Pons (tissue), 1 donor: Measurements from ENCODE around the gene IL36A.
A peak's percentile ranks its signal among the peaks of the same experiment; 100 is the strongest.

Source experiments
- DNase-seq: peaks from one replicate; pipeline ENCODE4 v3.0.0-alpha.2; 2016; ENCODE audit warnings: low spot score

Gene IL36A

DNA sequence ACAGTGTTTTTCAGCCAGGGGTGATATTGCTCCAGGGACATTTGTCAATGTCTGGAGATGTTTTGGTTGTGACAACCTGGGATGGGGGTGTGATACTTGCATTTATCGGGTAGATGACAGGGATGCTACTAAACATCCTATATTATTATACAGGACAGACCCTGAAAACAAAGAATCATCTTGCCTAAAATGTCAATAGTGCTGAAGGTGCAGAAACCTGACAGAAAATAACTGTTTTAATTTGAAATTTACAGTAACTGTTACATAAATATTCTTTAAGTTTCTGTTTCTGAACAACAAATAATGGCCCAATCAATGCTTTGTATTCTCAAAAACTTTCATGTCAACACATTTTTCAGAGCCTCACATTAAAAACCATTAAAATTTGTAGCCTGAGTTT lies 2.0 kb downstream of the IL36A start:
- DNase-seq: no peak

DNA sequence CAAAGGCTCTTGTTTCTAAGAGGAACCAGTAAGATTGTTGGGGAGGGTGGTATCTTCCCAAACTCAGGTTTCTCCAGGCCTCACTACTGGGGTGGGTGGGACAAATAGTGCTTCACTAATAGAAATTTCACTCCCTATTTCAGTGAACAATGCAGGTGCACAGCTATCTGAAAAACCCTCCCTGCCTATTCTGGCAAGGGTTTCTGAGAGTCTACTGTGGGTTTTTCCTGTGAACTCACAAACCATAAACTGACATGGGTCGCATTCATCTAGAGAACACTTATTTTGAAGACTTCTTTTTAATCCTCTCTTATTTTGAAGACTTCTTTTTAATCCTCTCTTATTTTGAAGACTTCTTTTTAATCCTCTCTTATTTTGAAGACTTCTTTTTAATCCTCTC lies 4.4 kb downstream of the IL36A start:
- DNase-seq: no peak

DNA sequence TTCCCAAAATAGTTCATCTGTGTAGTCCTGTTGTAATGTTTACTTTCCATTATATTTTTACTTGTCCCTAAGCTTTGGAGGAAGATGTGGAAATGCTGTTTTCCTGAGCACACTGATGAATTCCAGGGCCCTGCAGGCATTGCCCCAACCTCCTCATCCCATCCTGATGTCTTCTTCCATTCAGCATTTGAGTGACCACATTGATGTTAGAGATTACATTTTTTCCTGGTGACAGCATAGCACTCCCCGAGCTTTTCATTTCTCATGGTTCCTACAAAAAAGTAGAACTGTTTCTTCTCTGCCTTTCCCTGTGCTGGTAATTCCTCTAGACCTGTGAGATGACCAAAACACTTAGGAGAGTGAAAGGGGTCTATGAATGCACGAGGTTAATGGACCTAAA lies 4.8 kb downstream of the IL36A start:
- no peak for DNase-seq

DNA sequence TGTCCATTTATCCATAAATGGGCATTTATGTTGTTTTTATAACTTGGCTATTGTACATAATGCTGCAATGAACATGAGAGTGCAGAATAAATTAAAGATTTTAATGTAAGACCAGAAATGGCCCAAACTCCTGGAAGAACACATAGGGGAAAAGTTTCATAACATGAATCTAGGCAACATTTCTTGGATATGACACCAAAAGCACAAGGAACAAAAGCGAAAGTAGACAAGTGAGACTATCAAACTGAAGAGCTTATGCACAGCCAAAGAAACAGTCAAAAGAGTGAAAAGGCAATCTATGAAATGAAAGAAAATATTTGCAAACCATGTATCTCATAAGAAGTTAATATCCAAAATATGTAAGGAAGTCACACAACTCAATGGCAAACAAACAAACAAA lies 5.8 kb downstream of the IL36A start:
- DNase-seq: no peak

DNA sequence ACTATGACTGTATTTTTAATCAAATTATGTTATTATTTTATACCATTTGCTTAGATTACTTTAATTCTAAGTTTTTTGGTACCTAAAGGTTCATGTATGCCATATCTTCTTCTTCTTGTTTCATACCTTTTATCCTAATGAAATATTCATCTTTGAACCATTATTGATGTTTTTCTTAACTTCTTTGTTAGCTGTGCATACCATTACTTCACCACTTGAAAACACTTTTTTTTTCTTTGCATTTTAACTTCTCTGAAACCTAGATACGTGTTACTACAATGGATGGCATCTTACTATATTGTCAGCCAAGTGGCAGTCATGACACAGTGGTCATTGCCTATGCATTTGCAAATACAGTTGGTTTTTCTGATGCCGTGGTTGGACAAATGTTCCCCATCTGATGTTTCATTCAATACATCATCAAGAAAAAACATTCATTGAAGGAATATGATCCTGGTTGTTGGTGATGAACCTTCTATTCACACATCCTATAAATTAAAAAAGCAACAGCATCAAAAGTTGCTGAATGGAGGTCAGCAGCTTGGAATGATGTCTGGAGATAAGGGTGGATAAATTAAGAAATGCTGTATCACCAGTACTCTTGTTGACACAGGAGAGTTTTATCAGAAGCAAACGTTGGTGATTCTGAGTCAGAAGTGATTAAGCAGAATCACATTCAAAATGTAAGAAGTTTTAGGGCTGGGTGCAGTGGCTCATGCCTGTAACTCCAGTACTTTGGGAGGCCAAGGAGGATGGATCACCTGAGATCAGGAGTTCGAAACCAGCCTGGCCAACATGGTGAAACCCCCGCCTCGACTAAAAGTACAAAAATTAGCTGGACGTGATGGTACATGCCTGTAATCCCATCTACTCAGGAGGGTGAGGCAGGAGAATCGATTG lies 7.4 kb downstream of the IL36A start:
- DNase-seq: no peak

DNA sequence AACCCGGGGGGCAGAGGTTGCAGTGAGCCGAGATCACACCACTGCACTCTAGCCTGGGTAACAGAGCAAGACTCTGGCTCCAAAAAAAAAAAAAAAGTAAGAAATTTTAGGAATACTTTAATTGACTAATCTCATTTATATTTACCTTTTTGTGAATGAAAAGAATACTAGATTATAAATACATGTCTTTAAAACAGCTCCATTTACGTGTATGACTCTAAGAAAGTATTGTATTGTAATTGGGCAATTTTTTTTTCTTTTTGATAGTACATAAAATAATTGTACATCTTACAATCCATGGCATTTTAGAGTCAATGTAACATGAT lies 8.0 kb downstream of the IL36A start:
- DNase-seq: no peak

DNA sequence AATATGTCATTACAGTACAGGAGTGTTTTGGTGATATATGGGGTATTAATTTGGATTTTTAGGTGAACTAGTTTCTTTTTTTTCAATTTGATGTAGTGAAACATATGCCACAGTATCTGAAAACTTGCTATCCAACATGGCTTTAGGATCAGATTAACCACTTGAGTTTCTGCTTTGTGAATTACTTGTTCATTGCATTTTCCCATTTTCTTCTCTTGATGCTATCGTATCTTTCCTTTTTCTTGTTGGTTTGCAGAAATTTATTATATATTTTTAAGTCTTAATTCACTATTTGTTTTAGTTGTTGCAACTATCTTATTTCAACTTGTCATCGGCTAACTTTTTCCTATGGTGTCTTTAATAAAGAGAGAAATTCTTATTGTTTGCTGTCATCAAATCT lies 8.8 kb downstream of the IL36A start:
- DNase-seq: no peak

DNA sequence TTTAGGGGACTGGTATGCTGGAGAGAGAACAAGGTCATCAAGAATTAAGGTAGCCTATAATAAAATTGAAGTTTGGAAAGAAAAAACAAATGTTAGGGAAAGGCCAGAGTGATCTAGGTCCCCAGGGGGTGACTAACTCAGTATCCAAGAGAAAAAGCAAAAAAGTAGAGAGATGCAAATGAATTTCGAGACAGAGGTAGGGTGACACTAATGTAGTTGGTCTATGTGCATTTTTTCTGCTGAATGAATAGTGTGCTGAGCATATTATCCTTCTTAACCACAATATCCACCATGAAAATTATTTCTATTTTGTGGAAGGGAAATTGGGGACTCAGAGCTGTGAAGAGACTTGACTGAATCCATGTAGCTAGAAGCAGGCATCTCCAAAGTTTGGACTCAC lies 9.8 kb downstream of the IL36A start:
- no peak for DNase-seq

DNA sequence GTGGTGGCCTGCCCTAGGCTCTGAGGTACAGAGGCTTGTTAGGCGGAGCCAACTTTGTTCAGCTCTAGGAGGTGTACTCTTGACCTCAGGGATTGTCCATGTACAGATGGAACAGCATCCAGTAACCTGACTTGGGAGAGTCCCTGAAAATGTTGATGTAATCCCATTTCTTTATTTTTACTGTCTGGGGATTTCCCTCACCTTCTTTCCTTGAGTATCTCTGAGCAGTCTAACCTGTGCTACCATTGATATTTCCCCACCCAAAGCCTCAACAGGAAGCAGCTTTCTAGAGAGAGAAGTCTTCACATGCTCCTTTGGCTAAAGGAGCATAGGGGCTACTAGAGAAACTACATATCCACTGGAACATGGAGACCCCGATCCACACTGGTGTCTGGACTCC lies 10.4 kb downstream of the IL36A start:
- DNase-seq: no peak

DNA sequence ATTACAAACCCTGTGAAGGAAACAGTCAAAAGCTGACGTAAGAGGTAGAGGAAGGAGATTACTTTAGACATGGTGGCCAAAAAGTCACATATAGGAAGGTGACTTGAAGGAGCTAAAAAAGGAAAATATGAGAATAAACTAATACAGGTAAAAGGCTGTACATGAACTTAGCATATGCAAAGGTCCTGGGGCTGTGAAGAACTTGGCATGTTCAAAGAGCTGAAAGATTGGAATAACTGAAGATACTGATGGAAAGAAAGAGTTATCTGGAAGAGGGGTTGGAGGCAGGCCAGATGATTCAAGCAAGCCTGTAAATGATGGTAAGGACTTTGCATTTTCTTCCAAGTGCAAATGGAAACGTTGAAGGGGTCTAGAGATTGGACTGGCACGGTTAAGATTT lies 13.2 kb downstream of the IL36A start:
- no peak for DNase-seq

DNA sequence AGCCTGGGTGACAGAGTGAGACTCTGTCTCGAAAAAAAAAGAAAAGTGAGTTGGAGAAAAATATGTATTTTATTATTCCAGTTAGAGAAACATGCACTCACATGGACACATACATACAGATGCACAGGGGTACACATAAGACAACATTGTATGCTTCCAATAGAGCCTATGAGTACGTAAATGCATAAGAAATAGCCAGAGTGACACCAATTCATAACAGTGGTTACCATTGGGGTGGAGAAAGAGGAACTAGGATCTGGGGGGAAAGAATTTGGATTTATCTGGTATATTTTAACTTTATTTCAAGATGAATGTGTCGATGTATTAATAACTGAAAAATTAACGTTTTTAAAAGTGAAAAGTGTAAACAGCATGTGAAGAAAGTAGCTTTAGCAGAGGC lies 16.1 kb downstream of the IL36A start:
- DNase-seq: no peak

DNA sequence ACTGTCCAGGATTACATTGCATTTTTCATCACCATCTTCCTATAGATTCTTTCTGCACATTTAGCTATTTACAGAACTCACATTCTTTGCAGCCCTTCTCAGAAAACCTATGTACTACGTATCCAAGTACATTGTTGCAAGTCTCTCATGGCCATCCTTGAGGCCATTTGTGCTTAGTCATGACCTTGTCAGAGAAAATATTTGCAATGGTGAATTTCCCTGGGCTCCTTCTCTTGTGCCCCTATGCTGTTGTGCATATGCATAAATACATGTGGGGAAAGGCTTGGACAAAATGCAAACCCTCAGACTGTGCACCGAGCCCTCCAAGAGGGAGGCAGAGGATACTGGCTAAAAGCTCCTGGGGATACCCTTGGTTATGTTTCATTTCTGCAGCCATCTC lies 19.5 kb downstream of the IL36A start:
- DNase-seq: no peak

DNA sequence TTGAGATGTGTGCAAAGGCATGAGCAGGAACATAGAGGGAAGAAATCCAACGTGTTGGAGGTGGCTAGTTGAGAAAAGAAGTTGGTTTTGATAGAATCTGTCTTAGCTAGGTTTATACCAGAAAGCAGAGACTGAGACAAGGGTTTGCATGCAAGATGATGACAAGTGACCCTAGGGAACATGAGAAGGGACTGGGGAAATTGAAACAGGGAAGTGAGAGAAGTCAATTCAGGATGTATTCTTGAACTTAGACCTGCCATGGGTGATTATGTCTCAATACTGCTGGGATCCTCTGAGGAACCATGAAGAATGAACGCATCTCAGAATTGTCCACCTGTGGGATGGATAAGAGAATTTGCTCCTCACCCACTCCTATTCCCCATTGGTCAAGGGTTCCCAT lies 20.5 kb downstream of the IL36A start:
- DNase-seq: peak; percentile 11

DNA sequence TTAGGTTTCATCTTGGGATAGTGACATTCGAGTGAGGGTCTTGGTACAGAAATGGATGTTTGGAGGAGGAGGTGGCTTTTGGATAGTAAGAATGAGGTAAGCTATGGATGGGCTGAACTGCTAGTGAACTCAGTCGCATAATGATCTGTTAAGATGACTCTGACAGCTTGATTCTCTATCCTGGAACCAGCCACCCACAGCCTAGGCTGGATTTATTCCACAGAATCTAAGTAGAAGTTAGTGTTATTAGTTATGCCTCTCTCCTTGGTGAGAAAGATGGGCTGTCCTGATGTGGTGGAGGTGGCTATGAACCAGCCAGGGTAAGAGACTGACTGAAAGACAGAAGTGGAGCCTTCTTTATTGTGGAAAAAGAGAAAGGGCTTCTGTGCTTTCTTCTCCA lies 22.4 kb downstream of the IL36A start:
- DNase-seq: no peak

DNA sequence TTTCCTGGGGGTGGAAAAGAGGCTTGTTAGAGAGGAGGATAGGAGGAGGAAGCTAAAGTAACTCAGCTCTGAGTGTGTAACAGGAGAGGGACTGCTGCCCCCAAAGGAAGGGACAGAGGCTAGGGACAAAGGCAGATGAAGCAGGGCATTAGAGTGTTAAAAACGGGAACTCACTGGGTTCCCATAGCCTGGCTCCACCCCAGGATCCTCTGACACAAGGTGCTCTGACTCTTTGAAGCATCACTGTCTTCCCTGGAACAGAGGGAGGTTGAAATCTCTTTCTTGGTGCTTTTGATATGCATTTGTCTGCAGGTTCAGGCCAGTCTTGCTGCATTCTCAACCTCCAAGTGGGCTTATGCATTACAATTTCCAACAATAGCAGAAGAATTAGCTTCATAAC lies 22.9 kb downstream of the IL36A start:
- DNase-seq: no peak

DNA sequence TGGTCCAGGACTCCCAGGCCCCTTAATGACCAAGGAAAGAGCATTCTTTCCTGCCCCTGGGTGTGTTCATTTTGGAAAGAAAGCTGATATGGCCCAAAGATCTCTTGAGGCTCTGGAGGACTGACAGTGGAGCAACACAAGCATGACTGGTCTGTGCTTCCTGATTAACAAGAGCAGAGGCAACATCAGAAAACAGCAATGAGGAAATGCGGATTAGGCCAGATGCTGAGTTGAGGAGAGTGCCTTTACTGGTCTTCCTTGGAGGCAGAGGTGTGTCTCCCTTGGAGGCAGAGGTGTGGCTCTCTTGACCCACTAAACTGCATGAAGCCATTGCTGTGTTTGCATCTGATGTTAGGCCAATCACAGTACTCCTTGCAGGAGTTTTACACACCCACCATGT lies 27.5 kb downstream of the IL36A start:
- no peak for DNase-seq

DNA sequence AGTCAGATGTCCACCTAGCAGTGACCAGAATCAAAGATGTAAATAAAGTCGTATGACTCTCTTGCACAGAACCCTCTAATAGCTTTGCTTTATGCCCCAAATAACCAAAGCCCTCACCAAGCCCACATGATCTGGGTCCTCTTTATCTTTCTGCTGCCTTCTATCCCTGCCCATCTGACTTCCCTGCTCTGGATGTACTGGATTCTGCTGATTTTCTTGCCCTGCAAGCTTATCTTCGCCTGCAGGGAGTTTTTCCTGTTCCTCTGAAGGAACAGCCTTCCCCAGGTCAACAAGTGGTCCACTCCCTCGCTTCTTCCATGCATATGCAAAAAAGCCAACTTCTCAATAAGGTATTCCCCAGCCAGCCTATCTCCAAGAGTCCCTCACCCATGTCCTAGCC lies 28.8 kb downstream of the IL36A start:
- DNase-seq: no peak

DNA sequence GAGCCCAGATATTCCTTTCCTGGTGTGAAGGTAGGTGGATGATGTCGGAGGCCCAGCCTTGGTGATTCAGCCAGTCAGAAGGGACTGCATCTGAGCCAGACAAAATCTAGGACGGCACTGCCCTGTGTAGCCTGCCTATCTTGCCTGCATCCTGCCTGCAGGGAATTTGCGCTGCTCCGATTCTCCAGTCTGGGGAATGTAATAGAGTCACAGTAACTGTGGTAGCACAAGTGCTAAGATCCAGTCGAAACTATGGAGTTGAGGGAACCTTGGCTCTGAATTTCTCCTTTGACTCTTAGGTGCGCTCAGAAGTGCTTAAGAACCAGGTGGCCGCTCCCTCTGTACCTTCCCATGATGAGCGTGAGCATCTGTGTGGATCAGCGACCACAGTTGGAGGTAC lies 31.5 kb downstream of the IL36A start:
- no peak for DNase-seq

DNA sequence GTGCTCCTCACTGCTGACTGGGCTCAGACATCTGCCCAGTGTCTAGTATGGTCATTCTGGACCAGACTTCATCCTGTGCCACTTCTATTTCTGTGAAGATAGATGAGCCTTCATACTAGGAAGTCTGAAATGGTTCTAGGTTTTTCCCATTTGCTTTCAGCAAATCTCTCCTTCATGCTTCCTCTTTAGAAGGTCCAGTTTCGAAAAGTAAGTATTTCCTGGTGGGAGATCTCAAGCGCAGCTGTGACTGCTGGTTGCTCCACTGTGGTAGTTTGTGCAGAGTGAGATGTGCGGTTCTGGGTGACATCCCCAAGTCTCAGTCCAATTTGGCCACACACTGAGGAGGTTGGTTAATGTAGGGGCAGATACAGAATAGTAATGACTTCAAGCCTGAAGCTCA lies 33.0 kb downstream of the IL36A start:
- DNase-seq: no peak

DNA sequence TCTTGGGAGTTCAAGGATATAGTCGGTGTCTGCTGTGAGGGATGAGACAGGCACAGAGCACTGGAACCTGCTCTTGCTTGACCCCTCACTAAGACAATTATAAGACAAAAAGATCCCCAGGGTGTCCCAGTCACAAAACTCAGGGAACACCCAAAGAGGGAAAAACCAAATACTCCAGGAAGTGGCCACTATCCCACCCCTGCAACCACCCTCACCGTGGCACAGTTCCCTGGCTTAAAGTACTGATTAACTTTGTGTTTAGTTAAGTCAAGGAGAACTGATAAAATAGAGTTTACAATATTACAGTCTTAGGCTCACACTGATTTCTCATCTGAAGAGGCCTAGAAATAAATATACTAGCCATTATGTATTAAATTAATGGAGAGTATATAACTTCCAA lies 33.9 kb downstream of the IL36A start:
- DNase-seq: no peak

DNA sequence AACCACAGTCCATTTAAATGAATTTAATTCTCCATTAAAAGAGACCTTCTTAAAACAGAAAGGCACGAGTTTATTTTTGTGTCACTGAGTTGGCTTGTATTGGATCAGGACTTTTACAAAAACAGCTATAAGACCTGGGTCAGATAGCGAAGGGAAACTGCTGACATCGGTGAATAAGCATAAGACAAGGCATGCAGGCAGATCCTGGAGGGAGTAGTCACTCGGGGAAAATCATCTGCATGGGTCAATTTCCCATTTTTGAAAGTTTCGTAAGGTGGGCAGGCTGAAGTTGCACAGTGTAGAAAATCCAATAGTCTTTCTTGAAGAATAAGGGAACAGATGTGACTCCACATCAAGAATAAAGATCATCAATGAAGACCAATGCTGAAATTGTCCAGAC lies 34.5 kb downstream of the IL36A start:
- DNase-seq: no peak

DNA sequence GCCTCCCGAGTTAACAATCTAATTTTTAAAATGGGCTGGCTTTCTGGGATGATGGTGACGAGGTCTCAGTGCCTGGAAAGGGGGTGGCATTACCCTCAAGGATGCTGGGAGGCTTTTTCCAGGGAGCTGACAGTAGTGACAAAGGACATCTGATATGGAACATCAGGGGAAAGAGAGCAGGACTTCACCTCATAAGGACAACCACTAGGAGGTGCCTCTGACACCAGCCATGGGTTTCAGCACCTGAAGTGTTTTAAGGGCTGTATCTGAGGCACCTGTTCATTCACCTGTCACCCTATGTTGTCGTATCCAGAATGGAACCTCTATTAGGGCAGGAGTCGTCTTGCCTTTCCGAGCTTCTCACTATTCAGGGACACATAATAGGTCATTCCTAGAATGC lies 36.6 kb downstream of the IL36A start:
- DNase-seq: no peak

DNA sequence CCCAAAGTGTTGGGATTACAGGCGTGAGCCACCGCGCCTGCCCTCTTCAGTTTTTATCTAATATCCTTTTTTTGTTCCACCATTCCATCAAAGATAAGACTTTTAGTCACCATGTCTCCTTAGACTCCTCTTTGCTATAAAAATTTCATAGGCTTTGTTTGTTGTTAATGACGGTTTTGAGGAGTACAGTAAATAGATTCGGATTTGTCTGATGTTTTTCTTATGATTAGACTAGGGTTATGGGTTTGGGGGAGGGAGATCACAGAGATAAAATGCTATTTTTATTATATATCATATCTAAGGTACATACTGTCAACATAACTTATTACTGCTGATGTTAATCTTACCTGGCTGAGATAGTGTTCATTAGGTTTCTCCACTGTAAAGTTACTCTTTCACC lies 41.2 kb downstream of the IL36A start:
- DNase-seq: no peak
